Measurements from ENCODE around the gene GNG12. TPM values are rescaled to one million over a fixed set of nuclear protein-coding genes. Genes with fewer than 3 reads are reported as not detected.

Gene GNG12
- total RNA-seq, 1 experiment from 2014 or later = 14.3 TPM

- Histone ChIP-seq H3K27me3 (ENCODE audit: insufficient read depth, low read length) (no peaks in the 10 kb centered on the region), H3K56ac (ENCODE audit: insufficient read length, low read depth, low read length) (no peak overlapping the region), H3K79me2 (ENCODE audit: insufficient read depth, low read length) (no peaks in the 10 kb centered on the region), H2BK12ac (ENCODE audit: insufficient read length, low read depth, low read length) (no peak overlapping the region), H2BK15ac (ENCODE audit: low read depth, low read length) (no peak overlapping the region), H2AK5ac (ENCODE audit: insufficient read length, low read length) (no peak overlapping the region), H3K9me3 (ENCODE audit: control insufficient read depth, low read depth, low read length) (no peaks in the 10 kb centered on the region), H3K23ac (ENCODE audit: insufficient read length, low read depth, low read length) (no peak overlapping the region), H4K20me1 (ENCODE audit: control insufficient read depth, insufficient read depth, insufficient read length) (no peaks in the 10 kb centered on the region), H4K5ac (ENCODE audit: insufficient read length, low read depth, low read length) (no peak overlapping the region), H3K27ac (ENCODE audit: insufficient read length, low read depth, low read length) (no peak overlapping the region), H3T11ph (ENCODE audit: low read length) (no peak overlapping the region), H3K4me2 (ENCODE audit: insufficient read depth, insufficient read length, low read length) (no peak overlapping the region), H3K79me1 (ENCODE audit: insufficient read depth, low read depth, low read length, poor library complexity, severe bottlenecking) (no peaks in the 10 kb centered on the region), H4K91ac (ENCODE audit: insufficient read length, low read depth, low read length) (no peak overlapping the region), H3K18ac (ENCODE audit: insufficient read length, low read depth, low read length) (no peak overlapping the region), H3K9ac (ENCODE audit: extremely low read depth, insufficient read length, low read length) (no peak overlapping the region), H2BK120ac (ENCODE audit: low read depth, low read length, poor library complexity, severe bottlenecking) (no peak overlapping the region), H2BK5ac (ENCODE audit: insufficient read length, low read length) (no peak overlapping the region), H3K4ac (ENCODE audit: low read depth, low read length) (no peak overlapping the region), H3K23me2 (ENCODE audit: insufficient read length, low read depth, low read length, poor library complexity, severe bottlenecking) (no peaks in the 10 kb centered on the region), H3K14ac (ENCODE audit: insufficient read depth, low read length) (no peak overlapping the region), H3K4me1 (ENCODE audit: insufficient read depth, low read length) (0 out of 2 replicates have a peak, but pooled peaks cover 5% of the 10 kb centered on the region), H4K8ac (replicated peaks; ENCODE audit: insufficient read length, low read depth, low read length) (no peak overlapping the region), H2AFZ (ENCODE audit: low read length) (no peak overlapping the region), H2BK20ac (ENCODE audit: low read depth, low read length, poor library complexity, severe bottlenecking) (no peak overlapping the region)
- no peak overlapping the region for H3K27ac Mint-ChIP-seq
- no peaks in the 10 kb centered on the region for H3K36me3 Mint-ChIP-seq (ENCODE audit: insufficient read depth in 1 of 3, low read depth in 3 of 3)
- no peak for TF ChIP-seq CTCF (conservative IDR thresholded peaks at IDR 0.05)
- no peaks in the 10 kb centered on the region for H3K27me3 Mint-ChIP-seq (ENCODE audit: low read depth)
- peaks cover 20 to 25% of the 10 kb centered on the region in 2 experiments for H3K4me1 Mint-ChIP-seq
- H3K4me3 Mint-ChIP-seq = no peak overlapping the region
- no peaks in the 10 kb centered on the region for H3K9me3 Mint-ChIP-seq
- WGBS (ENCODE audit: extremely low coverage, insufficient read length, low lambda C conversion rate) = no CpG with 5 or more reads among the region's 7 CpGs
- DNase-seq = no peak
Measured at GRCh38 chr1:67788904-67789303, 44.4 kb downstream of the GNG12 start.

Data from H9 (cell line).